Fibroblast of mammary gland (primary cell): ENCODE results near the gene AKR1B15.
A peak's percentile ranks its signal among the peaks of the same experiment; 100 is the strongest.

ENCODE experiments used
- DNase-seq: peaks from one replicate; pipeline ENCODE4 v3.0.0-alpha.2; 2010; ENCODE audit warnings: low read depth
- H3K4me3 ChIP-seq: 2 replicates; pipeline ENCODE4 v1.5.1; 2011; ENCODE audit warnings: low read depth, mild to moderate bottlenecking, low read length, moderate library complexity; ENCODE audit not compliant: control insufficient read depth
- CTCF ChIP-seq: conservative IDR thresholded peaks from 2 replicates; pipeline ENCODE4 v1.5.1; 2011; ENCODE audit warnings: low read depth, low read length, inconsistent platforms; ENCODE audit not compliant: control insufficient read depth, insufficient read depth

AKR1B15 gene

GRCh38 chr7:134619627-134620331 is 70.9 kb downstream of the AKR1B15 start:
- no peak for TF ChIP-seq CTCF
- peak; percentile 98 for DNase-seq

GRCh38 chr7:134622303-134622995 is 73.5 kb downstream of the AKR1B15 start:
- TF ChIP-seq CTCF: no peak
- no peak overlapping the region for H3K4me3 ChIP-seq
- DNase-seq: peak; percentile 44

More at GRCh38 chr7:134619627-134620331, 70.9 kb downstream of the AKR1B15 start:
- no peak overlapping the region for H3K4me3 ChIP-seq

GRCh38 chr7:134623193-134623592 is 74.3 kb downstream of the AKR1B15 start:
- DNase-seq: no peak
- TF ChIP-seq CTCF: no peak
- H3K4me3 ChIP-seq: no peak overlapping the region

GRCh38 chr7:134625550-134625949 is 76.6 kb downstream of the AKR1B15 start:
- peak; percentile 88 for DNase-seq
- H3K4me3 ChIP-seq: no peak overlapping the region
- no peak for TF ChIP-seq CTCF

GRCh38 chr7:134627109-134627774 is 78.3 kb downstream of the AKR1B15 start:
- H3K4me3 ChIP-seq: no peak overlapping the region
- no peak for TF ChIP-seq CTCF
- no peak for DNase-seq

- H3K4me3 ChIP-seq: no peak overlapping the region
- TF ChIP-seq CTCF: no peak
- no peak for DNase-seq
Measured at GRCh38 chr7:134627775-134628153, 78.9 kb downstream of the AKR1B15 start.
